GM19023 (cell line): ENCODE results near the gene RYR2.

Source experiments
- ATAC-seq: cut with Tn5 transposase; IDR thresholded peaks from one replicate; pipeline ENCODE4 v1.9.1; 2021; ENCODE audit warnings: mild to moderate bottlenecking, moderate library complexity; ENCODE audit not compliant: unreplicated experiment

The RYR2 gene

DNA sequence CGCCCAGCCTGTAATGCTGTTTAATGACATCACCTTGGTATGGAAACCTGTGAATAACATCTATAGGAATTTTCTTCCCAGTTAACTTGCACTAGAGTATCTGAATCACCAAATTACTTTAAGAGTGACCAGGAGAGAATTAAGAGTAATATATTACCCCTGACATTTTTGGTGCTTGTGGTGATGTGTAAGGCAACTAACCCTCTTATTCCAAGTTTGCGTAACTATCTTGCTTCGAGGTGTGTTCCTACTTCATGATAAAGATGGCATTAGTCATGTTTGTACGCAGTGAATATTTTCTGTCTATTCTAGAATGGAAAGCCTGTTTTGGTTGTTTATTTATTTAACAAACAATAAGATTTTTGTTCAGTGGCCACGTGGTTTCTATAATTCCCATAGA, 717.4 kb downstream of the RYR2 start:
- ATAC-seq: no peak

DNA sequence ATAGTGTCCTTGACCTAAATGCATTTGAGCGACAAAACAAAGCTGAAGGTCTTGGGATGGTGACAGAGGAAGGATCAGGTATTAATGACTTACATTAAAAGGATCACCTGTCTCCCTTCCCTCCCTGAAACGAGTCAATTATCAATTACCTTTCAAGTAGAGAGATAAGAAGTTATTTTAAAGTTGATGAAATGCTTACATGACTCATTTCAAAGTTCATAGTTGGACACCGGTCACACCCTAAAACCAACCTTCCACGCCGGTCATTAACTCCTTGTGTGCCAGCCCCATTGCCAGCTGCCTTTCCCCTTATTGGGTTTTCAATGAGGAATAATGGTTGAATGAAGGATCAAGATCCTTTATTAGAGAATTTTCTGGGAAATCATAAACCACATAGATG, 719.0 kb downstream of the RYR2 start:
- ATAC-seq: no peak

DNA sequence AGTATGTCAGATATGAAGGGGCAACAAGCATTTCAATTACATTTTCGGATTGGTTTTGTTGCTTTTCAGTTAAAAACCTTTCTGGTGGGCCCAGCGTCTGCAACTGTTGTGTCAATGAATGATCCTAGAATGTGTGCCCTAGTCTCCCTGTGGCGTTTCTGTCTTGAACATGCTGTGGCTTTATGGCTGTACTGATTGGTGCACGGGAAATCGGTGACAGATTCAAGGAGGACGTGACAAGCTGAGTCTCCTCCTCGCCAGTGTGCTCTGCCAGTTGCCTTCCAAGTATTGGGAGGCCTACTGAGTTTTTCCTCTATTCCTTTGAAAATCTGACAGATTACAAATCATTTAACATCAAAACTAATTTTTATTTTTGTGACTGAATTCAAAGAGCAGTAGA, 721.2 kb downstream of the RYR2 start:
- ATAC-seq: no peak

DNA sequence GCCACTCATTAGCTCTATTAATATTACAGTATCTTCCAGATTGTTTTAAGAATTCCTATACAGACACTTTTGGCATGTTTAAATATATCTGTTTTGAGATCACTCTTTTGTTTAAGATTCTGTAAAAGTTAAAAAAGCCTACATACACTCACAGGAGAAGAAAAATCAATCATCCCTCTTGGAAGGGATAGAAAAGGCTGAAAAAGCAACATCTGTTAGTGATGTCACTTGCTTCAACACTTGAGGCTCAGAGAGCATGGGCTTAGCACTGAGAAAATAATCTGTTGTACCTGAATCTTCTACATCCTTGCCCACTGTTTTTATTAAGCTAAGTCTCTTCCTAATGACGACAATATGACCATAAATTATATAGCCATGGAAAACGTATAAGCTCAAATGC, 721.8 kb downstream of the RYR2 start:
- no peak for ATAC-seq

DNA sequence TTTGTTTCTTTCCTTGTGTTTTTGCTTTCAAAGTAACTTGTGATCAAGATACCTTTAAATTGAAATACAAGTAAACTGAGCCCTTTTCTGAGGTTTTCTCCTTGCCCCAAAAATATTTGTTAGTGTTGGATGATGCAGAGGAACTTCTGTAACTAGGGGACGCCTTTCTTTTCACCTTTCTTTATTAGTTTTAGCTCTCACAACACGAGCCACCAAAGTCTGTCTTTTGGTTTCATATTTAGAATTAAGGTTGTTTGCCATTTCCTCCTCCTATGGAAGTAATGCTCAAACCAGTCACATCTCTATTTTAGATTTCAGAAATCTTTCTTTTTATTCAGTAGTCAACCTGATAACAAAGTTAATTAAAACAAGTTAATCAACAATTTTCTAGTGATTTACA, 727.9 kb downstream of the RYR2 start:
- ATAC-seq: no peak

DNA sequence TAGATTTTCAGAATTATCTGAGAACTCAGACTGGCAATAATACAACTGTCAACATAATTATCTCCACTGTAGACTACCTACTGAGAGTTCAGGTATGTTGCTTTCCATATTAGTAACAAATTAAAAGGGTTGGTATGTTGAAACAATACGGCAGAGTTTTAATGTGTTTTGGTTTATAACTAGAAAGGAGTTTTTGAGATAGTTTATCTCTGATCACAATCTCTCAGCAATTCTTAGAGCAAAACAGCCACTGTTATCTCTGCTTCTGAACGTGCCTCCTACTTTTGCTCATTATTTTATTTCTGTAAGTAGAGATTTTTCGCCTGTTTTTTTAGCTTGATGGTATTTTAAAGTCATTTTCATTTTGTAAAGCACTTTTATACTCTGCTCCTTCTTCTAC, 730.0 kb downstream of the RYR2 start:
- ATAC-seq: no peak

DNA sequence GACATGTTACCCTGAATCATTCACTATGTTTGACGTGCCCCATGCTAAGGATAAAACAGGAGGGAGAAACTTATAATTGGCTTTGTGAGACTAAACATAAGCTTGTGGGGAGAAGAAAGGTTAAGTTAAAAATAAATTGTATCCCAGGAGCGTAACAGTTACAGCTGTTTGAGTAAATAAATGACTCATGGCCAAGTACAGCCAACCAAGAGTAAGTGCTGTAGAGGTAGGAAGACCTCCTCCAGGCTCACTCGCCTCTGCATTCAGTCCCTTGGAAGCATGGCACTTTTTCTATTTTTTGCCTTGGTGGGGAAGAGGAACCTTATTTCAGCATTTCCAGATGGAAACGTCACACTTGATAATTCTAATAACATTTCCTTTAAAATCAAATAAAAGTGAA, 732.3 kb downstream of the RYR2 start:
- ATAC-seq: no peak

DNA sequence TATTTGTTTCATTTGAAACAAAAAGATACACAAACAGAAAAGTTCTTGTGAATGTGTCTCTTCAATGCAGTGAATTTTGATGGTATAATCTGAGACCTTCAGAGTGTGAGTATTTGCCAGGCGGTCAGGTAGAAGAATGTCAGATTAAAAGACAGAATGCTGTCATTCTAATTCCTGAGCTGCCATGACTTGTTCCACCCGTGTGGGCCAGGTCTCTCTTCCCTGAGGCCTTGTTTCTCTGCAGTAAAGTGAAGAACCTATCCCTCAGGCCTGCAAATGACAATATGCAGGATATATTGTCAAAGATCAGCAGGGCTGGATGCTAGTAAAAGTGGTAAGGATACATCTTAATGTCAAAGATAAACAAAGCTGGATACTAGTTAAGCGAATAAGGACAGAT, 737.4 kb downstream of the RYR2 start:
- no peak for ATAC-seq

DNA sequence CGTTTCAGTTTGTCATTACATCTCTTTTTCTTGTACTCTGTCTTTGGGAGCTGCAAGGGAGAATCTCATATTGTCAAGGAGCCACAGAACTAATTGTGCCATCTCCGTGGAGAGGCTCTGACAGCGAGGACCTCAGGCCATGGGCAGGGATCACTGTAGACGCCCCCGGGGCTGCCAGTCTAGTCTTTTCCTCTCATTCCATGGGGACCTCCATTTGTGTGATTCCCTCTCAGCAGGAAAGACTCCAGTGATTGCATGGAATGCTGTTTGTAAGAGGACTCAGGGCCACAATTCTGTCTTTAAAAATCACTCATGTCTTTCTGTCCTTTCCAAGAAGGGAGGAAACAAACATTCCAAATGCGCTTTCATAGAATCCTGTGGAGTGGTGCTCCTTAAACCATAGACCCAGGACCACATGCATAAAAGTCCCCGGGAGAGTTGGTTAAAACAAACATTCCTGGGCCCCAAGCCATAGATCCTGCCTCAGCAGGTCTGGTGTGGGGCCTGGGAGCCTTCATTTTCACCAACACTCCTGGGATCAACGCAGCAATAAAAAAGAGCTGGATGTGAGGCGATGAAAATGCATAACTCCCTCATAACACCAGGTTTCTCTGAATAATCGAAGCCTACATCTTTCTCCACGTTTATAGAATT, 744.2 kb downstream of the RYR2 start:
- ATAC-seq: no peak

DNA sequence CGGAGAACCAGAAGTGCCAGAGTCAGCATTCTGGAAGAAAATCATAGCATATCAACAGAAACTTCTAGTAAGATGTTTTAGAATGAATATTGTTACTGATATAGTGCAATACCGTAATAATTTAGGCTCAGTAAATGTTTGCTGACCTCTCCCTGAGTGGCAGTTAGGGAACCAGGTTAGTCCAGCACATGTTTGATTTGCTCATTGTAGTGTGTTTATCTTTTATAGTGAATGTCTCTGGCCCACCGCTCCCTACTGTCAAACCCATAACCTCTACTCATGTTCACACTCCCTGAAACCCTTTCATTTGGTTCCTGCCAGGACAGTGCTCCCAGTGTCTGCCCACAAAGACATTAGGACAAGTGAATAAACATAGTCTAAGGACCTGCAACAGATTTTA, 746.1 kb downstream of the RYR2 start:
- no peak for ATAC-seq

DNA sequence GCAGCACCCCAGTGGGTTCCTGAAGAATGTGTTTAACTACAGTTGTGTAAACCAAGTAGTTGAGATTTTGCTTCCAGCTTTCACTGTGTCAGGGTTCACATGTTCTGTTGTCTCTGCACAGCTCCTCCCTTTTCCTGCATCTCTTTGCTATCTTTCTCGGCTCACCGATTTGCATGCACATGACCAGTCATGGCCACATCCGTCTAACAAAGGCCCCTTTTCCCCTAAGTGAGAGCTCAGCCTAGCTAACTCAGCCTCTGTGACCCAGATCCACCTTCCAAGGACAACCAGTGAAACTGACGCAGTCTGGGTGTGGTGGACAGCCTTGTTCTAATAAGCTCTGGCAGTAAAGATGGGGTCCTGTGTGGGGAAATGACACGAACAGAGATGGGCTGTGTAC, 747.6 kb downstream of the RYR2 start:
- no peak for ATAC-seq

DNA sequence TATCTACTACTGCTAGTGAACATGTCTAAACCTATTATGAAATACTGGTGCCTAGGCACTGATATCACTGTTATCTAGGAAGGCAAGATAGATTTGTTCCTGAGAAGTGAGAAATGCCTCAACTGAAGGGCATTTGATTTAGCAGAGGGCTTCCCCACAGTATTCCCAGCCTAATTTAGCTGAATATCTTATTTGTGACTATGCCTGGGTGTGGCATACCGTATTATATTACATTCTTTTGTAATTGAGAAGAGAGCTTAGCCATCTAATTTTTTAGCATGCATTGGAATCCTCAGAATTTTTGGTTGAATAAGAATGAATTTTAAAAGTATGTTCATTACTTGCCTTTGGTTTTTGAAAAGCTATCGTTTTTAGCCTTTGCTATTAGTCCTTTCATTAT, 749.6 kb downstream of the RYR2 start:
- ATAC-seq: no peak

DNA sequence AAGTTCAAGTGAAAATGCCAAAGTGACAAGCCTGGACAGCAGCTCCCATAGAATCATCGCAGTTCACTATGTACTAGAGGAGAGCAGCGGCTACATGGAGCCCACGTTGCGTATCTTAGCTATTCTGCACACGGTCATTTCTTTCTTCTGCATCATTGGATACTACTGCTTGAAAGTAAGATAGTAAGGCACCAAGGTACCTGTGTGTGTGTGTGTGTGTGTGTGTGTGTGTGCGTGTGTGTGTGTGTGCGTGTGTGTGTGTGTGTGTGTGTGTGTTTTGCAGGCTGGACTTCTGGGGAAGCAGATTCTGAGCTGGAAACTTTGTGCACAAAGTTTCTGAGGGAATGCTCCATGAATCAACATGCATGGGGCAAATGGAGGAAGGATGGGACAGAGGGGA, 750.2 kb downstream of the RYR2 start:
- no peak for ATAC-seq

DNA sequence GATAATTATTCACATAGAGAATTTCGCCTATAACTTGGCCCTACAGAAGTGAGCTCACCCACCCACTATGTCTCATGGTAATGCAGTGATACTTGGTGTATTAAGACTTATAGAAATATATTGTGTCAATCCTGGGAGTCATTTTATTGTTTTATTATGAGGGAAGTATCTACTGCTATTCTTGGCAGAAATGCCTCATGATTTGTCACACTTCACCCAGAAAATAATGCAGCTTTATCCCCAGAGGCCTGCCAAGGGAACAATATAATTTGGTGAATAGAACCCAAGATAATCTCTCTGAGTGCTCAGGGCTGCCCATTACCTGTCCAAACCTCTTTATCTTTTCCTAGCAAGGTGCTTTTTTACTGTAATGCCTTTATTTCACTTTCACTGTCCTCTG, 750.7 kb downstream of the RYR2 start:
- ATAC-seq: no peak

DNA sequence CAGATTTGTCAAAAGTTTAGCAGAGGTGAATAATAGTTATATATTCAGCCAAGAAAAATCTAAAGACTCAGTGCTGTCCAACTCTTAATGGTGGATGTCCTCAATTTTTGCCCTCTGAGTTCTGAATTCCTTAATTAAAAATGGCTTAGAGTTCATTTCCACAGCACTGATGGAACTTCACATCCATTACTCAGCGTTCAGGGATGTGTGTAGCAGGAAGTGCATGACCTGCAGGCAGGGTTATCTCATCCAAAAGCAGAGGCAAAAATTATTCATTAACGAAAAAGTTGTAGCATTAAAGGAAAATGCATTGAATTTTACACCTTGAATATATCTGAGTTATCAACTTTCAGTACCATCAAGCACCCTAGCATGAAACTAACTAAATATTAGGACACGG, 752.1 kb downstream of the RYR2 start:
- no peak for ATAC-seq

DNA sequence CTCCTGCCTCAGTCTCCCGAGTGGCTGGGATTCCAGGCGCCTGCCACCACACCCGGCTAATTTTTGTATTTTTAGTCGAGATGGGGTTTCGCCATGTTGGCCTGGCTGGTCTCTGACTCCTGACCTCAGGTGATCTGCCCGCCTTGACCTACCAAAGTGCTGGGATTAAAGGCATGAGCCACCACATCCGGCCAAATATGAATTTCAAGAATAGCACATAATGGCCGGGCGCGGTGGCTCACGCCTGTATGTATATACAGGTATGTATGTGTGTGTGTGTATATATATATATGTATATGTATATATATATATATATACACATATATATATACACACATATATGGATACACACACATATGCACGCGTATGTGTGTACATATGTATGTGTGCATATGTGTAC, 753.6 kb downstream of the RYR2 start:
- ATAC-seq: no peak

DNA sequence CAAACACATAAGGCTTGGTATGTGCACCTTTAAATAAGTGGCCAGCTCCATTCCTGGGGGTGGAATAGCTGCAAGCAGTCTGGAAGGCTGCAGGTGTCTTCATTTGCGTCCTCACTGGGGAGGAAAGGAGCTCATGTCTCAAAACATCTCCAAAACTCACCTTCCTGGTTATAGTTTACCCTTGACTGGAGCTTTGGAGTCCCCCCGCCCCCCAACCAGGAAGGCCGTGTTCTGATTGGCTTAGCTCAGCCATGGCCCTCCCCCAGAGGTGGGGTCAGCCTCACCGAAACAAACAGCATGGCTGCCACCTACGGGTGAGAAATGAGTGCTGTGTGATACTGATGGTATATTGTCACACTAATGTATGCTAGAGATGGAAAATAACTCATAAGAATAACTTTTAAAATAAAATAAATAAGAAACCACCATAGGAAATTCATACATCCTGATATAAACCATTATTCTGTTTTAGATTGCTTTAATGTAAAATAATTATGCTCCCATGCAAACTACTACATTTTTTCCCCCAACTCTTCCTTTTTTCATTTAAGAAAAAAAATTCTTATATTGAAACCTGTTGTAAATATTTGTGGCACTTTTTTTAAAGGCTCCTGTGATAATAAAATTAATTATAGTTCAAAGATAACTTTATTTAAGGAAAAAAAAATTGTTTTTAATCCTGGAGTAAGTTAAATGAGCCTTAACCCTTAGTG, 757.9 kb downstream of the RYR2 start:
- ATAC-seq: peak; percentile 96

DNA sequence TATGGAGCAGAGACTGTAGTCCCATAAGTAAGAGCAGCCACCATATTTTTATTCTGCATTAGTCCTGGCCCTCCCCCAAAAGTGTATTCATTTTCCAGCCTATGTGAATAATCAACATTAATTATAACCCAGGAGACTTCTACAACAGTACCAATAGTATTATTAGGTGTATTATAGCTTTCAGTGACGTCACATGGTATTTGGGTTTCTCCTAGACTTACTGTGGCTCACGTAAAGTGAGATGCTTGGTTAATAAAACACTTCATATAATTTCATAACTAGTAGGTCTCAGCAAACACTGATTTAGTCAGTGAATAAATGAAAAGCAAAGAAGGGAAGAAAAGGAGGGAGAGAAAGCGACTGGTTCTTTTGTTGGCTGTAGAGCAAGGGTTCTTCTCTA, 762.5 kb downstream of the RYR2 start:
- no peak for ATAC-seq

DNA sequence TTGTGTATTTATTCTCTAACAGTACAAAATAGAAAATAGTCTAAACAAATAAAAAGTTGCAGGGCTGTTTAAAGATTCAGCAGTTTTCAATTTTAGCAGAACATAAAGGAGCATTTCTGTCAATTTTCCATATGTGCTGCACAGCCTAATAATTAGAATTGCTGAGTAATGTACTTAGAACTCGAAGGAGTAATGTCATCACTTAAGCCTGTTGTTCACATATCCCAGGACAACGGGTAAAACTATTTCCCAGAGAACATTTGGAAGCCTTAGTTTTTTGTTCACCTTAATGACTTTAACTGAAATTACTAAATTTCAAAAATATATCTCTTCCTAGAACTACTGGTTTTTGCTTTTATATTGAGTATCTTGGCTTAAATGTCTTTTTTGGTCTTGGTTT, 767.1 kb downstream of the RYR2 start:
- ATAC-seq: no peak

DNA sequence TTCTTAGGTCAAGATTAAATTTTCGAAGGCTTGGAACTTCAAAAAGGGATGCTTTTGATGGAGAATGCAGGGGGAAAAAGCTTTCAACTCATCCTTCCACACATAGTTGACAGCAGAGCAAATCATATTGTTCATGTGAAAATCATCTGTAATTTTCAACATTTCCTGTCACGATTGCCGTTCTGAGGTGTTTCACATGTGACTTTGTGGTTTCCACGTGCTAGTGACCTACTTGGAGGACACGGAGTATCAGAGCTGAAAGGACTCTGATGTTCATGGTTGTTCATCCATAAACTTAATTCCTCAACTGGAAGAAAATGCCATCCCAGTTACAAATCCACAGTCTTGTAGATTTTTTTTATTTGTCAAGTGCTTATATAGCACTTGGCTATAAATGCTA, 769.6 kb downstream of the RYR2 start:
- no peak for ATAC-seq

DNA sequence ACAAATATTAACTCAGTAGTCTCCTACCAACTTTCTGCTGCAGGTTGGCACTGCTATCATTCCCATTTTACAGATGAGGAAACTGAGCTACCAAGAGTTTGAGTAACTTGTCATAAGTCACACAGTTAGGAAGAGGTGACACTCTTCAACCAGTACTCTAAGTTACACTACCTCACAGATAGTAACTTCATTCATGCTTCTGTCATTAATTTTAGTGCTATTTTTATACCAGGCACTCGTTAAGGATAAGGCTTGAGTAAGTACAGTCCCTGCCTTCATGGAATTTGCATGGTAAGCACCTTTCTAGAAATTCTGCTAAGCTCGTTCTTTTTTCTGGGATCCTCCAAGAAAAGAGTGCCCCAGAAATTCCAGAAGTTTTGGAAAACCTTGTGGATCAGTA, 770.1 kb downstream of the RYR2 start:
- no peak for ATAC-seq

DNA sequence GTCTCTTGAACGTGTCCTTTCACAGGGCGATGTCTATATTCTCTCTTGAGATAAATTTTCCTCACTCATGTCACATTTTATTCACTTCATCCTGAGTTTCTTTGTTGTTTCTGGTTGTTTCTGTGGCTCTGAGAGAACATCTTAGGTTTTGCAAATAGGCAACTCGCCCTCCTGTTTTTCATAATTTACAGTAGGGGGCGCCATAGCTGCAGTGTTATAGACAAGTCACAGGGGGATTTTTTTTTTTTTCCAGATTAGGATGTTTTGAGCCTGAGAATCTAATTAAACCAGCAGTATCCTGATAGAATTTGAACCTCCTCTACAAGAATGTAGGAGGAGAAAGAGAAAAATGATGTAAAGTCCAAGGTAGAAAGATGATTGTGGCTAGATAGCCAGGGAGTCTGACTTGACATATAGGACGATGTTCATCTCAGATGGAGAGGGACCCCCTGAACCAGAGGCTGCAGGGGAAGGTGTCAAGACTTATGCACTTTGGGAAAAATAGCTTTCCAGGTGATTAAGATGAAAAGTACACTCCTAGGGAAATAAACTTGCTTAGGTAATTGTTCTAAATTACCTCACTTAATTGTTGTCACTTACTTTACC, 772.4 kb downstream of the RYR2 start:
- no peak for ATAC-seq

DNA sequence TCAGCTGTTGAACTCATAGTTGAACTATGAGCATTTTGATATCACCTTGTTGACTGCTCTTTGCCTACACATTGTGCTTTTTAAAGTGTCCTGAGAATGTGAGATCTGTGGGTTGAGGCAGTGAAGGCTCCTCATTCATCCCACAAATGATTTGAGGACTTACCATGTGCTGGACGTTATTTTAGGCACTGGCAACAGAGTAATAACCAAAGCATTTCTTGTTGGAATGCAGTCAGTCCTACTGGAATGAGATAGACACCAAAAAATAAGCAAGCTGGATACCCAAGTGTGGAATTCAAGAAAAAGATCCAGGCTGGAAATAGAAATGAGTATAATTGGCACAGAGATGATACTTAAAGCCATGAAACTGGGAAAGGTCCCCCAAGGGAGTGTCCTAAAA, 775.3 kb downstream of the RYR2 start:
- ATAC-seq: no peak
